Retinal pigment epithelial cell (primary cell): ENCODE measurements around the gene FZD1.

Experiments
- DNase-seq: peaks from one replicate; pipeline ENCODE4 v3.0.0-alpha.2; 2010; ENCODE audit warnings: low read depth
- H3K4me3 ChIP-seq: 2 replicates; pipeline ENCODE4 v1.5.1; 2011; ENCODE audit warnings: mild to moderate bottlenecking, low read length, control low read depth, moderate library complexity
- CTCF ChIP-seq: conservative IDR thresholded peaks from 2 replicates; pipeline ENCODE4 v1.5.1; 2011; ENCODE audit warnings: low read depth, low read length, control low read depth, inconsistent platforms

The FZD1 gene

GRCh38 chr7:91288208-91288824 is 24.1 kb downstream of the FZD1 start:
- H3K4me3 ChIP-seq, result no peak overlapping the region
- no peak for DNase-seq
- peak; percentile 29 for TF ChIP-seq CTCF

GRCh38 chr7:91289633-91290254 is 25.5 kb downstream of the FZD1 start:
- no peak for DNase-seq
- no peak for TF ChIP-seq CTCF
- no peak overlapping the region for H3K4me3 ChIP-seq

GRCh38 chr7:91291302-91291701 is 27.1 kb downstream of the FZD1 start:
- DNase-seq, result no peak
- H3K4me3 ChIP-seq, result no peak overlapping the region
- no peak for TF ChIP-seq CTCF

GRCh38 chr7:91291902-91292301 is 27.7 kb downstream of the FZD1 start:
- no peak overlapping the region for H3K4me3 ChIP-seq
- no peak for TF ChIP-seq CTCF
- DNase-seq, result no peak

- TF ChIP-seq CTCF, result no peak
Observed at GRCh38 chr7:91292506-91292905, 28.3 kb downstream of the FZD1 start.

GRCh38 chr7:91293136-91293535 is 28.9 kb downstream of the FZD1 start:
- H3K4me3 ChIP-seq, result no peak overlapping the region
- no peak for DNase-seq
- TF ChIP-seq CTCF, result no peak

More at GRCh38 chr7:91292506-91292905, 28.3 kb downstream of the FZD1 start:
- no peak for DNase-seq
- H3K4me3 ChIP-seq, result no peak overlapping the region

- TF ChIP-seq CTCF, result no peak
- H3K4me3 ChIP-seq, result no peak overlapping the region
- DNase-seq, result no peak
Observed at GRCh38 chr7:91293840-91294239, 29.6 kb downstream of the FZD1 start.
